GM19467 (cell line): ENCODE measurements around the gene NPTXR.

ENCODE experiments used
- ATAC-seq: cut with Tn5 transposase; IDR thresholded peaks from one replicate; pipeline ENCODE4 v1.9.1; 2021; ENCODE audit warnings: mild to moderate bottlenecking, moderate library complexity; ENCODE audit not compliant: unreplicated experiment

Gene NPTXR

DNA sequence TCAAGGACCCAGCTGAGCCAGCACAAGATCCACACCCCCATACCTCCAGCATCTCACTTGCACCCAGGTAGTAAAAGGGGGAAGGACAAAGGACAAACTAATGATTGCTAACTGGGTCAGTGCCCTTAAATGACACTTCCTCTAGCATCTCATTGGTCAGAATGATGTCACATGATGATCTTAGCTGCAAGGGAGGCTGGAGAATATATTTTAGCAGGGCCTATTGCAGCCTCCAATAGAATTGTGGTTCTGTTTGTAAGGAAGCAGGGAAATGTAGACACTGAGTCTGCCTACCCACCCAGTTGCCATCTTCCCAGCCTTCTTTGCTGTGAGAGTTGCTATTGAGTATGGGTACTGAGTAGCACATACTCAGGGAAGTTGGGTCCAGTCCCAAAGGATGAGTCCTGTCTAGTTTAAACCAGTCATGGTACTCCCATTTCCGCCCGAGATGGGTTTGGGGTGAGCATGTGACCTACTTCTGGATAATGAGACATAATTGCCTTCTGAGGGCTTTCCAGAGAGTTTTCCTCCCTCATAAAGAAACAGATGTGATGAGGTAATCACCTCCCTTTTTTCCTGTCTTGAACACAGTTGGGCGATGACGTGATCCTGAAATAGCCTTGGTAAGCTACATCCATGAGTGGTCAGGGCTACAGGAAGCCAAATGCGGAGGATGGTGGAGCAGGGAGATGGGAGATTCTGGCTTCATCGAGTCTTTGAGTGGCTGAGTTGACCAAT, 44.4 kb downstream of the NPTXR start:
- no peak for ATAC-seq

DNA sequence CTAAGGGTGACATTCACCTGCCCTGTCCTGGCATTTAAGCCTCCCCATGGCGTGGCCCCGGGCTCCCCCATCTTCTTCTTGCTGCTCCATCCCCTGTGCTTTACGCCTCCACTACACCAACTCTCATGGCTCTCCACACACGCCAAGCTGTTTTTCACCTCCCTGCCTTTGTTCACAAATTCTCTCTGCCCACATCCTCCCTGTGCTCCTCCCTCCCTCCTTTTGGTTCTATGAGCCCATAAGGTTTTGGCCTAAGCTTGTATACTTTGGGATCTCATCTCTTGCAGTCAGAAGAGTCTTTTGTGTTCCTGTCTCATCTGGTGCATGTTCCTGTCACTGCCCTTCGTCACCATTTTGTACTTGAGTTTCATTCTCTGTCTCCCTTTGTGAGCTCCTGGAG, 45.3 kb downstream of the NPTXR start:
- no peak for ATAC-seq

DNA sequence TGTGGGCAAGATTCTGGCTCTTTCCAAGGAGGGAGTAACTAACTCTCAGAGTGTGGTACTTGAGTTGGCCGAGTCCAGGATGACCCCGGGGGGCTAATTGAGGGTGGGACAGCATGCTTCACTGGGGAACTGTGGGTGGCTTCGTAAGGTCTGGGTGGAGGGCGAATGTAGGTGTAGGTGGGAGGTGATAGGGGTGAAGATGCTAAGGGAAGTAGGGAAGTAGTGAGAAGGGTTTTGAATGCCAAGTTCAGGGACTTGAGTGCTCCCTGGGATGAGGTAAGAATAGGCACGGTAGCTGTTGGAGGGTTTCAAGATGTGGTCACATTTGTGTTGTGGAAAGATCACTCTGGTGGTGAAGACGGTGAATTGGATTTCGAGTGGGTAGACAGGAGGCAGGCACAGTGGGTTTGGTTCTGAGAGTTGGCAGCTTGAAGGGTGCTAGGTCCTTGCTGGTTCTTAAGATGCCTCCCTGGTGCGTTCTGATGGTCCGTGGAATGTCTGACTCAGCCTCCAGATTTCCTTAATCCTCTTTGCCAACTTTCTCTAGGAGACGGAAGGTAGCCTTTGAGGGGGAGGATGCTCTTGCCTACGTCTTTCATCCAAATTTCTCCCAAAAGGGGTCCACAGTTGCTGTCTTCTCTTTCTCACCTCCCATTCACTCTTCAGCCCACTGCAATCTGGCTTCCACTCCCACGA, 47.4 kb downstream of the NPTXR start:
- ATAC-seq, result no peak

DNA sequence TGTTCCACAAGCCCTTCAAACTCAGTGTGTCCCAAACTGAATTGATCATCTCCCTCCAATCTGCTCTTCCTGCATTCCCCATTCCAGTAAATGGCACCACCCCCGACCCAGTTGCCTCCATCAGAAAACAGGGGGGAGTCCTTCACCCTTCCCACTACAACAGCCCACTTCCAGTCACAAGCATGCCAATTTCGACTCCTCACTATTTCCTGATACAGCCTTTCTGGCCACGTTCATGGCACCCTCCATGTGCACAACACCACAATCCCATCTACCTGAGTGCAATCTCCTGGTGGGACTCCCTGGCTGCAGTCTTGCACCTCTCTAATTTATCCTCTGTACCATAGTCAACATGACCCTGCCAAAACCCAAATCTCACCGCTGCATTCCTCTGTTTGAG, 48.3 kb downstream of the NPTXR start:
- ATAC-seq, result no peak

DNA sequence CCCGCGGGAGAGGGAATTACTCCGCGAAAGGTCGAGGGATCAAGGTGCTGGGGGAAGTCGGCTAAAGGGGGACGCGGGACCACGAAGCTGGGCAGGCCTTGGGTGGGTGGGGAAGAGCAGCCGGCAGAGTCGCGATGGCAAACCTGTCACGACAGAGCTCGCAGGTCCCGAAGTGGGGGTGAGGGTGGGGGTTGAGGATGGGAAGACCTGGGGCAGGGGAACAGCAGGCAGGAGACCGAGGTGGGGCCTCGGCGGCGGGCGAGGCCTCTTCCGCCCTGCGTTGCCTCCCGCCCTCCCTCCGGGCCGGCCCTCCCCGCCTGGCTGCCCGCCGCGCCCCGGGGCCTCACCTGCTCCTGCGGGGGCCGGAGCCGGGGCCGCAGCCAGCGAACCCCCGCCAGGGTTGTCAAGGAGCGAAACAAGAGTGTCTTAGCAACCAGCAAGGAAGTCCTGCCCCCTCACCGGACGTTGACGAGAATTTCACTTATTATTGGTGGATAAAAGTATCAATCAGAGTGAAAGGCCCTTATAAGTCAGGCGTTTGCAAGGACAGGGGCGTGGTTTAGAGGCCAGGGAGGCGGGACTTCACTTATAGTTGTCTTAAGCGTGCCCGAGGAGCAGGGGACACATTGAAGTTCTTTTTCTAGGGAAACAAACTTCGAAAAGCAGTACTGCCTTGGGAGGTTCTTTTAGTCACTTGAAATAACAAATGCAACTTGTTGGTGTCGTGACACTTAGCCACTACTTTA, 49.9 kb downstream of the NPTXR start, which contains the start of gene DNAL4:
Gene DNAL4, minus strand, starts transcription at position 423 of the 746 bp plus-strand sequence. CDS start 11,412 bp downstream, outside the sequence.
- ATAC-seq, result peak; percentile 92

DNA sequence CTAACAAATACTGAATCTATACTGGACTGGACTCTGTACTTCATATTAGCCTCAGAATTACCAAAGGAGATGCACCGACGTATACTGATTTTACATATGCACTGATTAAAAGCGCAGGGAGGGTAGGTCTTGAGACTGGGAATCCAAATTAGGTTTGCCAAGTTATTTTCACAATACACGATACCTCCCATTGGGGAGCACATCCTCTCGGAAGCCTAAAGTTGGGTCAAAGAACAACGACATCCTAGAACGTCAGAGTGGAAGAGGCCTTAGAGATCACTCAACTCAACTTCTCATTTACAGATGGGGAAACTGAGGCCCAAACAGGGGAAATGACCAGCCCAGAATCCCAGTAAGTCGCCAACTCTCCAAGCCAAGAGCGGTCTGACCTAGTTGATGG, 50.5 kb downstream of the NPTXR start:
- ATAC-seq, result no peak

DNA sequence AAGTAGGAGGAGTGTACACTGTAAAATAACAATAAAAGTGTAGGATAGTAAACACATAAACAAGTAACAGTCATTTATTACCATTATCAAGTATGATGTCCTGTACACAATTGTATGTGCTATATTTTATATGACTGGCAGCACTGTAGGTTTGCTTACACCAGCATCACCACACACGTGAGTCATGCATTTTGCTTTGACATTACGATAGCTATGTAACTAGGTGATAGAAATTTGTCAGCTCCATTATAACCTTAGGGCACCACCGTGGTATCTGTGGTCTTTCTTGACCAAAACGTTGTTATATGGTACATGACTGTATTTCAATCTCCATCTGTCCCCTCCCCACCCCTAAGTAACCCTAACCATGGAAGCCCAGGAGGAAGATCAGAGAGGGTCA, 51.0 kb downstream of the NPTXR start:
- no peak for ATAC-seq

DNA sequence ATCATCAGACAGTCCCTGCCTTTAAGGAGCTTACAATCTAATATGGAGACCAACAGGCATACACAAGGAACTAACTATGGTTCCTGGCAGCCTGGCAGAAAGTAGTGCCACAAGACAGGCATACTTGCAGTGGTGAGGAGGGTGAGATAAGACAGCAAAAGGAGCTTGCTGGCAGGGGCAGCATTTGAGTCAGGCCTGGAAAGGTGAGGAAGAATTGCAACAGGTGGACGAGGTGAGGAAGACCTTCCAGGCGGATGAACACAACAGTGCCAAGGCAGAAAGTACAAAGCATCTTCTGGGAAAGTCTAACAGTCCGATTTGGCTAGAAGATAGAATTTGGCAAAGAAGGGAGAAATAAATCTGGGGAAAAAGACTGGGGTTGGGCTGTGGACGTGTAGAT, 54.2 kb downstream of the NPTXR start:
- ATAC-seq, result no peak

DNA sequence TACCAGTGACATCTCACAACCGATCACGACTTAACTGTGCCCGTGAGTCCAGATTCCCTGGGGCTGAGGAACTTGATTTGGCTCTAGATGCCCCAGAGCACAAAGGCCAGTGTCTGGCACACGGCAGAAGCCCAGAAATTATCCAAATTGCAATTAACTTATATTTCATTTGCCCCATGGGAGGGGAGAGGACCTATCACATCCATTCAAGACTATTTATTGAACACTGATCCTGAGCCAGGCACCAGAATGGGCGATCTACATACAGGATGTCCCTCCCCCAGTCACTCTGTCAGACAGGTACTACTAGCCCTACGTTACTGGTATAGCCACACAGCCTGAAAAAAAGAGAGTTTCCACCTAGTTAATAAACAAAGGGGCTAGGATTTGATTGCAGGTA, 55.0 kb downstream of the NPTXR start:
- no peak for ATAC-seq

DNA sequence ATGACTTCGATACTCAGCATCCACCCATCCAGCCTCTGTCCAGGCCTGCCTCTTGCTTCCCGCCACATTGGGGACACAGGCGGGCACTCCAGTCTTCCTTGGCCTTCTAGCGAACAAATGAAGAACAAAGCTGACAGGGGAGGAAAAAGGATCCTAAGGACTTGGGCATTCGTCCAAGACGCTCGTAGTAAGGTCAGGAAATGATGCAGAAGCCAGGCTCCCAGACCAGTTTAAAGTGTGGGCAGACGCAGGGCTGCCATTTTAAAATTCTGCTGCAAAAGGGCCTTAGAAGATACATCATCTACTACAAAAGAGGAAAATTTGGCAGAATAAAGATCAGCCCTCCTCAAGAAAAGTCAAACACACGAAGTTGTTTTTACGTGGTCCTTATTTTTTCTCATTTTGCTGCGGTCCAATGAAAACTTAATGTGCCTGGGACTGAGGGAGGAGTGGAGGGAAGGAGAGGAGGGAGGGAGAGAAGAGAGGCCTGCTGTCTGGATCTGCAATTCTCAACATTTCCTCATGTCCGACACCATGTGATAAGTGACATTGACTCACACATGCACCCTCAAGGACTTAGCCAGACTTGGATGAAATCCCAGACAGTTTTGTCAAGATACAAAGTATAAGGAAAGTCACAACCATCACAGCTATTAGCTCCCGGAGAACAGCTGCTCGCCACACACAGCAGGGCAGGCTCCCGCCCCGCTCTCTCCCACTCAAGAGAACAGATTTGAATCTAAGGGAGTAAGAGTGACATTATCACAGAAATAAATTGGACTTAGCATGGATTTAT, 55.6 kb downstream of the NPTXR start:
- no peak for ATAC-seq

DNA sequence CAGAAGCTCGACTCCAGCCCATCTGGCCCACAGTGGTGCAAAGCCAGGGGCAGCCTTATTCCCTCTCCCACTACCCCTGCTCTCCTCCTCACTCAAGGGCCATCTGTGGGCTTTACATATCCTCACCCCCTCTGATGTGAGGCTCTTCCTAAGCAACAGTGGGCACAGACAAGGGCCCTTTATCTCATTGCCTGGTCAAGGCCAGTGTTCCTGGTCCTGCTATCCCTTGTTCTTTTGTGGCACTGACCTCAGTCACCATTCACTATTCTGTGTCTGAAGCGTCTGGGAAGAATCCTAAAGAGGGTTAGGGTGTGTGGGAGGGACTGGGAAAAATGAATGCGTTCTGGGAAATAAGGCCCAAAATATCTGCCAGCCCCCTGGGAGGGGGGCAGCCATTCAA, 57.2 kb downstream of the NPTXR start:
- ATAC-seq, result no peak

DNA sequence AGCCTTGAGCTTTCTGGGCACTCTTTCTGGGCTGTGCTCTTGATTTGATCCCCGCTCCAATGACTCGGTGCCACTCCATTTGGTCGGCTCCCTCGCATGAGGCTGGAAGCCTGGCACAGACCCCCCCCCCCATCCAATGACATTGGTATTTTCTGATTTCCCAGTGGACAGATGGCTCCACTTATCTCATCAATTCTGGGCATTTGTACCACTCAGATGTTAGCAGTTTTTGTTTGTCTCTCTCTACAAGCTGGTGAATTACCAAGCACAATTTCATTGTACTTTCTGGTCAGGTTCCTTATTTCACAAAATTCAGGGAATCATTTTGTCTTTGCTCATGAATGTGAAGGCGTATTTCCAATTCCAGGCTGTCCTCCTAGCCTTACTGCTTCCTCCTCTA, 59.0 kb downstream of the NPTXR start:
- no peak for ATAC-seq

DNA sequence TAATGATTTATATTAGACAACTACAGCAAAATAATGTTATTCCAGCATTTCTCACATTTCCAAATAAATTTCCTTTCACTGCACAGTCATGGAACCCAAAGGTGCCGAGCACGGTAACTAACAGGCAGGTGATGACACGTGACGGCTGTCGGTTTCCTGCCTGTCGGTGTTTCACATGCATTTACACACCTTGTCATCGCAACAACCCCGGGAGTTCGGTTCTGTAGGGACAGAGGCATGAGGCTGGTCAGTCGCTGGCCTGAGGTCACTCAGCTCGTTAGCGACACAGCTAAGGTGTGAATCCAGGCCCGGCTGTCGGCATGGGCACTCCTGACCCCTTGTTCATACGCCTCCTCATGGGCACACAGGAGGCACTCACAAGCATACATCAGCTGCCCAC, 59.8 kb downstream of the NPTXR start:
- no peak for ATAC-seq

DNA sequence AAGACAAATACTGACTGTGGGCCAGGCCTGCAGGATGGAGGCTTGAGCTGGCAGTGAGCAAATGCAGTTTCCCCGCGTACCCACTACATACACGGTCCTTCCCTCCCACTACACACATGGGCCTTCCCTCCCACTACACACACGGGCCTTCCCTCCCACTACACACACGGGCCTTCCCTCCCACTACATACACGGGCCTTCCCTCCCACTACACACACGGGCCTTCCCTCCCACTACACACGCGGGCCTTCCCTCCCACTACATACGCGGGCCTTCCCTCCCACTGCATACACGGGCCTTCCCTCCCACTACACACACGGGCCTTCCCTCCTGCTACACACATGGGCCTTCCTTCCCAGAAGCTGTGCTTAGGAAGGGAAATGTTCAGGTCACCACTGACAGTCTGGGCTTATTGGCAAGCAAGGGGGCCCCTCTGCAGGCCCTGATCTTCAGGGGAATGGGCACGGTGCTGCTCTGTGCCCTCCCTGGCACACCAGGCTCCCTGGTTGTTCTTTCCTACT, 60.7 kb downstream of the NPTXR start:
- ATAC-seq, result no peak

DNA sequence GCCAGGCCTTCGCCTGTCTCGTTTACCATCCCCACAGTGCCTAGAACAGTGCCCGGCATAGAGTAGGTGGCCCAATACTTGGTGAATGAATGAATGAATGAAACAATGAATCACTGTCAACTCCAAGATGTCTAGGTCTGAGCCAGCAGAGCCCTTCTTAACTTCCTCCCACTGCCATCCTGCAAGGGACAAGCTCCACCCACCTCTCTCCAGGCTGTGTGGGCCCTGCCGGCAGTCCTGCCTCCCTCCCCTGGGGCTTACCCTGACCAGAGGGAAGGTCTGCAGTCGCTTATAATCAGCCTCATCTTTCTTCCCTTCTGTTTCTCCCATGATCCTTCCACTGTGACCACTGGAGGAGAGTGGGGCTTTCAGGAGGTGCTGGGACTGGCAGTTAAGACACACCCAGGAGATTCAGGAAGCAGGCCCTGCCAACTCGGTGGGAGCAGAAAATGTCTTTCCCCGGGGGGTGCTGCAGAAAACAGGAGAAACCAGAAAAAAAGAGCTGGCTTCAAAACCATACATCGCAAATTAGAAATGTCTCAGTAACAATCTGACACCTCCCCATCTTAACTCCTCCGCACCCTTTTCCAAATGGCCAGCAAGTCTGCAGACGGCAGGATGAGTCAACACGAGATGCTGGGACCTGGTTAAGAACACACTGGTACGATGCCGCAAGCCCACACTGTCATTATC, 61.3 kb downstream of the NPTXR start:
- ATAC-seq, result no peak

DNA sequence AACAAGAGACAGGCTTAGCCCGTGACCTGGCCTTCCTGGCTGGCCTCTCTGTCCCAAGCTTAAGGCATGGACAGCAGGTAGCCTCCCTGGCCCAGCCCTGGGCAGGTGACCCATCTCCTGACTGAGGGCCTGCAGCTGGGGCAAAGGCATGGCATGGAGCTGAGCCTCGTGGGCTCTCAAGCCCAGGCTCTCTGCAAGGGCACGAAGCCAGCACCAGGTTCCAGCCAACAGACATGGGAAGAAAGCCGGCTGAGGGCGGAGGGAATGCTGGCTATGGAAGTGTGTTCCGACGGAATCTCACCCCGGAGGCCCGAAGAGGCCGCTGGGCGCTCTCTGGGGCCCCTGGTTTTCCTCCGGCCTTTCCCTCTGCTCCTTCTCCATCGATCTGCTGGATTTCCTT, 62.8 kb downstream of the NPTXR start:
- no peak for ATAC-seq

DNA sequence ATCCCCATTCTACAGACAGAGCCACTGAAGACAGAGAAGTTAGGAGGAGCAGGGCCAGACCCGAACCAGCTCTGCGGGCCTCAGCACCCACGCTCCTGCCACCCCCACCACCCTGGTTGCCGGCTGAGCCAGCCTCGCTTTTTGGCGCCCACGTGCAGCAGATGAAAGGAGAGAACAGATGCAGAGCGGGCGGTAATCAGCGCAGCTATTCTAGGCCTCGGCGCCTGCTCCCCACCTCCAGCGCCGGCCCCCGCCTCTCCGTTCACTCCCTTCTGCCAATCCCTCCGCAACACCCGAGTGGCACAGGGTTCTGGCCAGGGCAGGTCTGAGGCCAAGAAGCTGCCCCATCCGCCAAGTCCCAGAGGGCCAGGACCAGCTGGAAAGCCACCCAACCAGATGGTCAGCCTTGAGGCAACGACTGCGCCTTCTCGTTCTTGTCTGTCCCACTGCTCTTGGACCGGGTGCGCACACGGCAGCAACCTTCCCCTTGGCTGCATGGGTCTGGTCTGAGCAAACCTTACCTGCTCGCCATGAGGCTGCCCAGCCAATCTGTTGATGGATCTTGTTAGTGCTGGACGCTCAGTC, 66.6 kb downstream of the NPTXR start:
- no peak for ATAC-seq

DNA sequence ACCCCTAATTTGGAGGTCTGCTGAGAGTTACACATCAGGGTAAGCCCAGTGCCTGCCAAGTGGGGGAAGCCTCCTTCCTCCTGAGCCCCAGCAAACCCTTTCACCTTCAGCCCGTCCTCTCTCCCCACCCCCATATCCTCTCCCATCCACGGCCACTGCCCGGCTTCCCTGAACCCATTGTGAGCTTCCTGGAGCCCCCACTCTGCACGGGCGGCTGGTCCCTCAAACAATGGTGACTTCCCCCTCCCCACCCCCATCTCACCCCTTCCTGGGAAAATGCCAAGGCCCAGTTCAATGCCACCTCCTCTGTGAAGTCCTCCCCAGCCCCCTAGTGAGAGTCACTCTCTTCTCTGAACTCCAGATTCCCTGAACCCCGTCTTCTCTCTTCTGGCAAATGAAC, 67.7 kb downstream of the NPTXR start:
- ATAC-seq, result no peak

DNA sequence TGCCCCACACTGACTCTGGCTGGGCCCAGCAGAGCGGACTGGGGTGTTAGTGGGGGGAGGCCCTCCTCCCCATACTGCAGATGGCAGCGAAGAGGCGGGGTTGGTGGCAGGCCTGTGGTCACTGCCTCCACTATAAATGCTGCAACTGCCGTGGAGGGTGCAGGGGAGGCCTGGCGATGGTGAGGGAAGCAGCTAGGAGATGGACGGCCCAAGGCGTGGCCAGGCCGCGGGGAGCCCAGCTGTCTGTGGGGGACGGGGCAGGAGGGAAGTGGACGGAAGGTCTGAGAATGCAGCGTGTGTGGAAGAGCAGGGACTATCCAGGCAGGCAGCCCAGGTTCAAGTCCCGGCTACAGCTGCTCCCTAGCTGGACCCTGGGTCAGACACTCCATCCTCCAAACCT, 68.2 kb downstream of the NPTXR start:
- ATAC-seq, result no peak
